ENCODE measurements around the gene PEA15. TPM values are rescaled to one million over a fixed set of nuclear protein-coding genes. Genes with fewer than 3 reads are reported as not detected.
A peak's percentile ranks its signal among the peaks of the same experiment; 100 is the strongest.

PEA15 gene
- polyA plus RNA-seq, 4 donors: 15.2 to 116 (median 47.9) TPM

- no peak for DNase-seq
- Histone ChIP-seq H3K9me3 (ENCODE audit: control insufficient read depth in 2 of 2, insufficient read depth in 1 of 2, low read depth in 1 of 2, low read length in 1 of 2) (no peaks in the 10 kb centered on the region), H3K36me3 (ENCODE audit: control insufficient read depth in 3 of 3, insufficient read depth in 2 of 3, low read depth in 1 of 3, low read length in 3 of 3) (no peaks in the 10 kb centered on the region), H3K4me1 (ENCODE audit: control insufficient read depth in 3 of 3, insufficient read depth in 2 of 3, low read depth in 1 of 3, low read length in 2 of 3) (peaks cover 0 to 15% (median 0%) of the 10 kb centered on the region in 3 donors), H3K27me3 (ENCODE audit: control insufficient read depth in 3 of 3, insufficient read depth in 3 of 3, low read length in 3 of 3) (no peaks in the 10 kb centered on the region), H3K27ac (ENCODE audit: low read depth in 1 of 3, low read length in 2 of 3) (no peak overlapping the region), H3K4me3 (ENCODE audit: low read depth in 1 of 3, low read length in 3 of 3) (no peak overlapping the region)
- no peak for FAIRE-seq
- 85 to 89% (median 88%) methylated on average over 4 of the region's 4 CpGs for WGBS, 3 donors
Measured at GRCh38 chr1:160196143-160196542, 9.0 kb upstream of the PEA15 start.

DNA sequence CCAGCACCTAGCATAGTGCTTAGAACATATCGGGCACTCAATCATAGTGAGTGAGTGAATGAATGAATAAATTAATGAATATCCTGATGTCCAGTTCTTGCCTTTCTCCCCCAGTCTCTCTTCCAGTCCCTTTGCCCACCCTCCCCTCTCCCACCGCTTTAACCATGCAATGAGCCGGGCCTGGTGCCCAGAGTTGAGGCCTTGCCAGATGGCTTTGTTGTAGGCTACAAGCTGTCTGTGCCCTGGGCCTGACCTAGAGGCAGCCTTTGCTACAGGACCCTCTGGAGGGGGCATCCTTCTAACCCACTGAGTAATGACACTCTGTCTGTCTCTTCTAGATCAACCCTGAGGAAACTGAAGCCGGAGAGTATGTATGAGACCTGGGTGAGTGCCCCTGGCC is 8.0 kb upstream of the PEA15 start:
- no peak overlapping the region for H3K27ac ChIP-seq (ENCODE audit: low read depth in 1 of 3, low read length in 2 of 3)
- DNase-seq (no peak), FAIRE-seq (no peak)
- no peak overlapping the region for H3K4me3 ChIP-seq (ENCODE audit: low read depth in 1 of 3, low read length in 3 of 3)
- no peaks in the 10 kb centered on the region for H3K9me3 ChIP-seq (ENCODE audit: control insufficient read depth in 2 of 2, insufficient read depth in 1 of 2, low read depth in 1 of 2, low read length in 1 of 2)
- 90 to 99% (median 95%) methylated on average over 4 of the region's 4 CpGs for WGBS, 3 donors
- no peaks in the 10 kb centered on the region for H3K36me3 ChIP-seq (ENCODE audit: control insufficient read depth in 3 of 3, insufficient read depth in 2 of 3, low read depth in 1 of 3, low read length in 3 of 3)
- peaks cover 0 to 15% (median 0%) of the 10 kb centered on the region in 3 donors for H3K4me1 ChIP-seq (ENCODE audit: control insufficient read depth in 3 of 3, insufficient read depth in 2 of 3, low read depth in 1 of 3, low read length in 2 of 3)
- no peaks in the 10 kb centered on the region for H3K27me3 ChIP-seq (ENCODE audit: control insufficient read depth in 3 of 3, insufficient read depth in 3 of 3, low read length in 3 of 3)

- no peak for FAIRE-seq
- WGBS, 3 donors: 73 to 89% (median 77%) methylated on average over 4 of the region's 4 CpGs
Measured at GRCh38 chr1:160200786-160201185, 4.4 kb upstream of the PEA15 start.

GRCh38 chr1:160204526-160205241 is 500 bp upstream of the PEA15 start:
- Histone ChIP-seq H3K27ac (ENCODE audit: low read depth in 1 of 3, low read length in 2 of 3) (peak overlapping the region in 2 of 3 donors; percentile 47 to 85), H3K36me3 (ENCODE audit: control insufficient read depth in 3 of 3, insufficient read depth in 2 of 3, low read depth in 1 of 3, low read length in 3 of 3) (peaks cover 0 to 24% (median 0%) of the 10 kb centered on the region in 3 donors), H3K4me1 (ENCODE audit: control insufficient read depth in 3 of 3, insufficient read depth in 2 of 3, low read depth in 1 of 3, low read length in 2 of 3) (peaks cover 0 to 4% (median 0%) of the 10 kb centered on the region in 3 donors), H3K9me3 (ENCODE audit: control insufficient read depth in 2 of 2, insufficient read depth in 1 of 2, low read depth in 1 of 2, low read length in 1 of 2) (no peaks in the 10 kb centered on the region), H3K27me3 (ENCODE audit: control insufficient read depth in 3 of 3, insufficient read depth in 3 of 3, low read length in 3 of 3) (no peaks in the 10 kb centered on the region), H3K4me3 (ENCODE audit: low read depth in 1 of 3, low read length in 3 of 3) (peak overlapping the region; percentile 28 to 87 (median 73))
- no peak for FAIRE-seq
- 23 to 28% (median 27%) methylated on average over 7 of the region's 7 CpGs for WGBS, 3 donors
- DNase-seq: peak in 1 of 2 donors; percentile 22

More at GRCh38 chr1:160200786-160201185, 4.4 kb upstream of the PEA15 start:
- Histone ChIP-seq H3K27me3 (ENCODE audit: control insufficient read depth in 3 of 3, insufficient read depth in 3 of 3, low read length in 3 of 3) (no peaks in the 10 kb centered on the region), H3K4me3 (ENCODE audit: low read depth in 1 of 3, low read length in 3 of 3) (no peak overlapping the region), H3K36me3 (ENCODE audit: control insufficient read depth in 3 of 3, insufficient read depth in 2 of 3, low read depth in 1 of 3, low read length in 3 of 3) (no peaks in the 10 kb centered on the region), H3K4me1 (ENCODE audit: control insufficient read depth in 3 of 3, insufficient read depth in 2 of 3, low read depth in 1 of 3, low read length in 2 of 3) (peaks cover 0 to 4% (median 0%) of the 10 kb centered on the region in 3 donors), H3K9me3 (ENCODE audit: control insufficient read depth in 2 of 2, insufficient read depth in 1 of 2, low read depth in 1 of 2, low read length in 1 of 2) (no peaks in the 10 kb centered on the region), H3K27ac (ENCODE audit: low read depth in 1 of 3, low read length in 2 of 3) (no peak overlapping the region)
- no peak for DNase-seq

- peaks cover 0 to 35% (median 0%) of the 10 kb centered on the region in 3 donors for H3K36me3 ChIP-seq (ENCODE audit: control insufficient read depth in 3 of 3, insufficient read depth in 2 of 3, low read depth in 1 of 3, low read length in 3 of 3)
- peaks cover 0 to 4% (median 0%) of the 10 kb centered on the region in 3 donors for H3K4me1 ChIP-seq (ENCODE audit: control insufficient read depth in 3 of 3, insufficient read depth in 2 of 3, low read depth in 1 of 3, low read length in 2 of 3)
- 3 to 5% (median 3%) methylated on average over 9 of the region's 9 CpGs for WGBS, 3 donors
- no peaks in the 10 kb centered on the region for H3K27me3 ChIP-seq (ENCODE audit: control insufficient read depth in 3 of 3, insufficient read depth in 3 of 3, low read length in 3 of 3)
- H3K4me3 ChIP-seq (ENCODE audit: low read depth in 1 of 3, low read length in 3 of 3): peak overlapping the region; percentile 73 to 87 (median 82)
- DNase-seq: peak; percentile 41 to 70
- no peak for FAIRE-seq
- peak overlapping the region in 2 of 3 donors; percentile 78 to 83 for H3K27ac ChIP-seq (ENCODE audit: low read depth in 1 of 3, low read length in 2 of 3)
- H3K9me3 ChIP-seq (ENCODE audit: control insufficient read depth in 2 of 2, insufficient read depth in 1 of 2, low read depth in 1 of 2, low read length in 1 of 2): no peaks in the 10 kb centered on the region
Measured at GRCh38 chr1:160206036-160206389, 829 bp downstream of the PEA15 start.

DNA sequence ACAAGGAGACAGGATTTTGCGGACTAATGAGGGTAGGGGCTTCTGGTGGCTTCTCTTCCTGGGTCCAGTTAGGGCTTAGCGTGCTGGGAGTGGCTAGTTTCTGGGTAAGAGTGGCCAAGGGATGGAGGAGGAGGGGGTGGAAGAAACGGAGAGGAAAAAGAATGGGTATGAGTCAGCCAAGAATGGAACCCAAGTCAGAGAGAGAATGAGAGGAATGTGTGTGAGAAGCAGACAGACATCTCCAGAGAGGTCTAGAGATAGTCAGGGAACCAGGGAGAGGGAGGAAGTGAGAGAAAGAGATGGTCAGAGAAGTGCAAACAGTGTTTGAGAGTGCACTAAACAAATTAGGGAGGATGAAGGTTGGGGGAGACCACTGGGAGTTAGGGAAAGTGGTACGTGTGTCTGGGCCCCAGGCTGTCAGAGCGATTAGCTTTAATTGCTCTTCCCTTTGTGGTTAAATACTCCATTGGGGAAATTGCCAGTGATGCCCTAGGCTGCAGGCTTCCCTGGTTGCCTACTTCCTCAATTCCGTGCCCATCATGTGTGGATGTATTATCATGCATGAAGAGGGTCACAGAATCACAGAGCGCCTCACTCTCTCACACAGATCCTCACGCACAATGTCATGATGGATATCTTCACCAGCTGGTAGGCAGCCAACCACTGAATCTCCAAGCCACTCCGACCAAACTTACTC is 1.4 kb downstream of the PEA15 start:
- FAIRE-seq: no peak

DNA sequence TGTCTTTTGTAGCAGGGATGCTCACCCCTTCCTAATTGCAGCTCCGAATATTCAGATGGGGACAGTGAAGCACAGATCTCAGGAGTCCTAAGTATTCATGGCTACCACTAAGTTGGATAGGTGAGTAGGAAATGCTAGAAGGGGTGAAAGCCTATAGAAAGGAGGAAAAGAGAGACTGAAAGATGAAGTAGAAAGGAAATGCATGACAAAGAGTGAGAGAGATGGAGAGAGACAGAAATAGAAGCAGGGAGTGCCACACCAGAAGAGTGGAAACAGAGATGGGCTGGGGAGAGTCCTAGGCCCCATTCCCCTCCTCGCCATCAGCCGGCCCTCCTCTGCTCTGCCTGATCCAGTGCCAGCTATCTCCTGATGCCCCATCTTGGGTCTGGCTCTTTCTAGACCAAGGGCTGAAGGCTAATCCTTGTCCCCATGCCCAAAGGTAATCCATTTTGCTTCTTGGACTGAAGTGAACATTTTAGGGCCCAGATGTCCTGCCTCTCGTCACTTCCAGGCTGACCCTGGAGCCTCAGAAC is 2.0 kb downstream of the PEA15 start:
- Histone ChIP-seq H3K4me1 (ENCODE audit: control insufficient read depth in 3 of 3, insufficient read depth in 2 of 3, low read depth in 1 of 3, low read length in 2 of 3) (peaks cover 0 to 4% (median 0%) of the 10 kb centered on the region in 3 donors), H3K9me3 (ENCODE audit: control insufficient read depth in 2 of 2, insufficient read depth in 1 of 2, low read depth in 1 of 2, low read length in 1 of 2) (no peaks in the 10 kb centered on the region), H3K36me3 (ENCODE audit: control insufficient read depth in 3 of 3, insufficient read depth in 2 of 3, low read depth in 1 of 3, low read length in 3 of 3) (peaks cover 0 to 42% (median 0%) of the 10 kb centered on the region in 3 donors), H3K27me3 (ENCODE audit: control insufficient read depth in 3 of 3, insufficient read depth in 3 of 3, low read length in 3 of 3) (no peaks in the 10 kb centered on the region), H3K27ac (ENCODE audit: low read depth in 1 of 3, low read length in 2 of 3) (no peak overlapping the region), H3K4me3 (ENCODE audit: low read depth in 1 of 3, low read length in 3 of 3) (no peak overlapping the region)
- FAIRE-seq (no peak), DNase-seq (no peak)
- 86 to 95% (median 92%) methylated on average over 4 of the region's 4 CpGs for WGBS, 3 donors

More for the DNA sequence above, 1.4 kb downstream of the PEA15 start:
- Histone ChIP-seq H3K4me1 (ENCODE audit: control insufficient read depth in 3 of 3, insufficient read depth in 2 of 3, low read depth in 1 of 3, low read length in 2 of 3) (peaks cover 0 to 4% (median 0%) of the 10 kb centered on the region in 3 donors), H3K4me3 (ENCODE audit: low read depth in 1 of 3, low read length in 3 of 3) (peak overlapping the region in 1 of 3 donors; percentile 82), H3K27me3 (ENCODE audit: control insufficient read depth in 3 of 3, insufficient read depth in 3 of 3, low read length in 3 of 3) (no peaks in the 10 kb centered on the region), H3K27ac (ENCODE audit: low read depth in 1 of 3, low read length in 2 of 3) (peak overlapping the region in 1 of 3 donors; percentile 83), H3K36me3 (ENCODE audit: control insufficient read depth in 3 of 3, insufficient read depth in 2 of 3, low read depth in 1 of 3, low read length in 3 of 3) (peaks cover 0 to 41% (median 0%) of the 10 kb centered on the region in 3 donors), H3K9me3 (ENCODE audit: control insufficient read depth in 2 of 2, insufficient read depth in 1 of 2, low read depth in 1 of 2, low read length in 1 of 2) (no peaks in the 10 kb centered on the region)
- DNase-seq: no peak
- 60 to 76% (median 73%) methylated on average over 9 of the region's 9 CpGs for WGBS, 3 donors

- Histone ChIP-seq H3K36me3 (ENCODE audit: control insufficient read depth in 3 of 3, insufficient read depth in 2 of 3, low read depth in 1 of 3, low read length in 3 of 3) (peaks cover 0 to 48% (median under 1%) of the 10 kb centered on the region in 3 donors), H3K9me3 (ENCODE audit: control insufficient read depth in 2 of 2, insufficient read depth in 1 of 2, low read depth in 1 of 2, low read length in 1 of 2) (no peaks in the 10 kb centered on the region), H3K4me1 (ENCODE audit: control insufficient read depth in 3 of 3, insufficient read depth in 2 of 3, low read depth in 1 of 3, low read length in 2 of 3) (peaks cover 0 to 4% (median 0%) of the 10 kb centered on the region in 3 donors), H3K27ac (ENCODE audit: low read depth in 1 of 3, low read length in 2 of 3) (peak overlapping the region in 1 of 3 donors; percentile 29), H3K4me3 (ENCODE audit: low read depth in 1 of 3, low read length in 3 of 3) (no peak overlapping the region), H3K27me3 (ENCODE audit: control insufficient read depth in 3 of 3, insufficient read depth in 3 of 3, low read length in 3 of 3) (no peaks in the 10 kb centered on the region)
- FAIRE-seq: no peak
- 66 to 77% (median 76%) methylated on average over 9 of the region's 9 CpGs for WGBS, 3 donors
- no peak for DNase-seq
Measured at GRCh38 chr1:160207771-160208556, 2.8 kb downstream of the PEA15 start.
